Measurements from ENCODE around the gene CEP128.
A peak's percentile ranks its signal among the peaks of the same experiment; 100 is the strongest.

The CEP128 gene

GRCh38 chr14:80587096-80587724 lies 354.3 kb downstream of the CEP128 start:
- DNase-seq, result no peak

GRCh38 chr14:80586131-80586530 lies 355.4 kb downstream of the CEP128 start:
- no peak for DNase-seq

GRCh38 chr14:80585506-80585835 lies 356.1 kb downstream of the CEP128 start:
- no peak for DNase-seq

GRCh38 chr14:80584744-80585505 lies 356.6 kb downstream of the CEP128 start:
- no peak for DNase-seq

DNA sequence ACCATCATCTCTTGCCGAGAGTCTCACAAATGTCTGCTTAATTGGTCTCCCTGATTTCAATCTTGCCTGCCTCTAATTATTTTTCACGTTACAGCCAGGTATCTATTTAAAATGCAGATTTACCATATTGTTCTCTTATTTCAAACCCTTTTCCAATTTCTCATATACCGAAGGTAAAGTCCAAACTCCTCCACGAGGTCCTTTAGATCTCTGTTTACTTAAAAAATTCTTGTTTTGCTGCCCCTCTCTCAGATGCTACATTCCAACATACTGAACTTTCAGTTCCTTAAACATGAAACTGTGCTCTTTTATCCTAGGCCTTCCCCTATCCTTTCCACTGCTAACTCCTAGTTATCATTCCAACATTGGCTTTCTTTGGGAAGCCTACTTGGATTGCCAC lies 363.9 kb downstream of the CEP128 start:
- no peak for DNase-seq

DNA sequence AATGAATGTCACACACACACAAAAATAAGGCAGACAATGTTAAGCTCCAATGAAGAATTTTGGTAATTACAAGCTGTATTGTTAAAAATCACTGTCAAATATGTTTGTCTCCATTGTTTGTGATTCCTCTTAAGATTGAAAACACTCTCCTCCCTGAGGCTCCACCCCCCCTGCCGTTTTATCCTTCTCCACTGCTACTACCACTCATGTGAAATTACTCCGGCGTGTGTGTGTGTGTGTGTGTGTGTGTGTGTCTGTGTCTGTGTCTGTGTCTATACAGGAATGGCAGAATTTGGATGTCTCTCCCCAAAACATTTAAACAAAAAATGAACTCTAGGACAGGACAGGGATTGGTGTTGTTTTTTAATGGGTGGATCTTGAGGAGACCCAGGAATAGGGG lies 365.1 kb downstream of the CEP128 start:
- DNase-seq, result no peak

DNA sequence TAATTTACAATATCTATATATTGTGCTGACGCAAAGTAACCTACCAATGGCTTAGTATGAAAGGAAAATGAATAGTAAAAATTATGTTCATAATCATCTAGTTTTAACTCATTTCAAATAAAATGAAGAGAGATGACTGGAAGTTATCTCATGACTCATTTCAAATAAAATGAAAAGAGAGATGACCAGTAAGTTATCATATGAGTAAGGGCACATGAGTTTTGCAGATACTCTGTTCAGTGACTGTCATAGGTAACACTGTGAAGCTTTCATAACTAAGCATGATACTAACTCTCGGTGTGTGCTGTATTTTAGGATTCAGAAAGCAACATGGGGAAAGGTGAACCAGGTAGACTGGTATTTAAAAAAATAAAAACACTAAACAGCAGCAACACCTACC lies 365.8 kb downstream of the CEP128 start:
- DNase-seq, result no peak

- no peak for DNase-seq
Measured at GRCh38 chr14:80572666-80573065, 368.9 kb downstream of the CEP128 start.

DNA sequence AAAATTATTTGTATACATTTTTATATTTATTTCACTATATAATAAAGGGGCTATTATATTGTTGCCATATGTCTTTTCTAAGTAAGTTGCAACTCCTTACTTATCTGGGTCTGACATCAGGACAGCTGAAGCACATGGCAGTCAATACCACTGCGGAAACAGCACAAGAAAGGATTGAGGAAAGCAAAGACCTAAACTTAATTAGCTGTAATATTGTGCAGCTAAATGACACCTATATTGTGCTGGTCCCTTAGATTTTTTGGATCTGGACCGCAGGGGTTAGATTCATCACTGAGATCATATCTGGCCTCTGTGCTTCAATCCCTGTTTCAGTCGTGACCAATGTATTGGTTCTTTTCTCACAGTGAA lies 370.6 kb downstream of the CEP128 start:
- DNase-seq, result no peak

DNA sequence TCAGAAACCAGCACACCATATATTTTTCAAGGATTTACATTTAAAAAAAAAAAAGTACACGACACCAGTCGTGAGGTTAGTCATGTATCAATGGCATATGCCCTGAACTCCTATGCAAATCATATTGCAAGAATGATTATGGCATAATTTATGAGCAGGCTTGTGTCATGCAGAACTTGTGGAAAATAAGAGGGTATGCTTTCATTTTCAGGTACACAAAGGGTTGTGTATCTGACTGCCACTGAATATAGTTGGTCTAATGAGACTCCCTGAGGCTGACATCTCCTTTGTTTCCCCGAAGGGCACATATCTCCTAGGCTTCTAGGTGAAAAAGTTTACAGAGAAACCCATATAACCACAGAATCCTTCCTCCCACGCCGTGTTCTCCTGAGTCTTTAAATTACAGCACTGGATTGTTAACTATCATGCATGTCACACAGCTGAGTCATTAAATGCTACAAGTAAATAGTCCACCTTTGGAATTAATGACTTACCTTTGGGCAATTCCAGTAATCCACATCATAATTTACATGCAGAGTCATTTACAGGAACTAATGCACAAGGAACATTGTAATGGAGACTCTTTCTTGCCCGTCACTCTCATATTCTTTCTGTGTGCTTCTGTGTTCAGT lies 373.5 kb downstream of the CEP128 start:
- DNase-seq, result no peak

GRCh38 chr14:80565001-80565400 lies 376.5 kb downstream of the CEP128 start:
- DNase-seq, result no peak

- DNase-seq, result no peak
Measured at GRCh38 chr14:80564051-80564450, 377.5 kb downstream of the CEP128 start.

DNA sequence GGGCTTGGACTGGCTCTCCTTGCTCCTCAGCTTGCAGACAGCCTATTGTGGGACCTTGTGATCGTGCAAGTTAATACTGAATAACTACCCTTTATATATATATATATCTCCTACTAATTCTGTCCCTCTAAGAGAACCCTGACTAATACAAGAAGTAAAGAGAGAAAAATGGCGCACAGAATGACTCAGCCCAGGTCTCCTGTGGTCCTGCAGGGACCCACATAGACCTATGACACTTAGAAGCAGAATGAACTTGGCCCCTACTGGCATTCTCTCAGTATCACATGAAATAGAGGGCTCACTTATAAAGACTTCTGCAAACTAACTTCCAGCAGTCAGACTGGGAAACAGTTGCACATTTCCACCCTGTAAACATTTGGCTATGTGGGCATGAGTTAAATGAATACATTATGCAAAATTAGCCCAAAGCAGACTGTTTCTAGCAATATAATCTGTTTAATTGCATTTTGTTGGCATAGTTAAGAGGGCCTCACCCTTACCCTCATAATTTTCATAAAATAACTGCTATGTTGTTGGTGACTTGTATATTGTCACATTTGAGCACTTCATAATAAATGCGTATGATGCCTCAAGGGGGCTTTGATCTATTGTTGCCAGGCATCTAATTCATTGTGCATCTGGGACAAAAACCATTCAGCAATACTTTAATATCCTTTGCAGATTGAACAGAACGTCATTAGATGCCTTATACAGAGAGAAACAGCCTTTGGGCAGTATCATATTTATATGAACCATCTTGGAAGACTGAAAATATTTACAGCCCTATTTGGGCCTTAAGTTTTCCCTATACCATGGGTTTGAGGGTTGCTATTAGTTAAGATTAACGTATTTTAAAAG lies 380.5 kb downstream of the CEP128 start:
- no peak for DNase-seq

DNA sequence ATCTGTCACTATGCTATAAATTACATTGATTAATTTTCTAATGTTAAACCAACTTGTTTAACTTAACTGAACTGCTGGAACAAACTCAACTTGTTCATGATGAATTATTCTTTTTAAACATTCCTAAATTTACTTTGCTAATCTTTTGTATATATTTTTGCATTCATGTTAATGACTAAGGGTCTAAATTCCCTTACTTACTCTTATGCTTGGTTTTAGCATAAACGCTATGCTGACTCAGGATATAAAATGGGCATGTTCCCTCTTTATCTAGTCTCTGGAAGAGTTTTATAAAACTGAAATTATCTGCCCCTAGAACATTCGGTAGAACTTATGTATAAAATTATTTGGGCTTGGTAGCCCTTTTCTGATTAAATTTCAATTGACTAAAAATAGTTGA lies 387.4 kb downstream of the CEP128 start:
- no peak for DNase-seq

DNA sequence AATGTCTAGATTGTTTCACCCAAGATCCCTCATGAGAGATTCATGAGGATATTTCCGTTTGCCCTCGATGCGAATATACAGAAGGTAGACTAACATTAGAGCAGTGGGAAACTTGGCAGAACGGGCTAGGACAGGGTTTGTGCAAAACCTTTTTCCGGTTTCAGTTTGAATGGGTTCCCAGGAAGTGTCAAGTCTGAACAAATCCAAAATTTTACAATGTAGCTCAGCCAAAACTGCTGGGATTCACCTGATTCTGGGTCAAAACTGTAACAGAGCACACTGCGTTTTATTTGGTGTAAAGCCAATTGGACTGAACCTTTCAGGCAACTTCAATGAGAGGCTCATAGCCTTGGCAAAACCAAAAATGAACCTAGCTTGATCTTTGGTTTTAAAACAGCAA lies 392.4 kb downstream of the CEP128 start:
- DNase-seq, result no peak

DNA sequence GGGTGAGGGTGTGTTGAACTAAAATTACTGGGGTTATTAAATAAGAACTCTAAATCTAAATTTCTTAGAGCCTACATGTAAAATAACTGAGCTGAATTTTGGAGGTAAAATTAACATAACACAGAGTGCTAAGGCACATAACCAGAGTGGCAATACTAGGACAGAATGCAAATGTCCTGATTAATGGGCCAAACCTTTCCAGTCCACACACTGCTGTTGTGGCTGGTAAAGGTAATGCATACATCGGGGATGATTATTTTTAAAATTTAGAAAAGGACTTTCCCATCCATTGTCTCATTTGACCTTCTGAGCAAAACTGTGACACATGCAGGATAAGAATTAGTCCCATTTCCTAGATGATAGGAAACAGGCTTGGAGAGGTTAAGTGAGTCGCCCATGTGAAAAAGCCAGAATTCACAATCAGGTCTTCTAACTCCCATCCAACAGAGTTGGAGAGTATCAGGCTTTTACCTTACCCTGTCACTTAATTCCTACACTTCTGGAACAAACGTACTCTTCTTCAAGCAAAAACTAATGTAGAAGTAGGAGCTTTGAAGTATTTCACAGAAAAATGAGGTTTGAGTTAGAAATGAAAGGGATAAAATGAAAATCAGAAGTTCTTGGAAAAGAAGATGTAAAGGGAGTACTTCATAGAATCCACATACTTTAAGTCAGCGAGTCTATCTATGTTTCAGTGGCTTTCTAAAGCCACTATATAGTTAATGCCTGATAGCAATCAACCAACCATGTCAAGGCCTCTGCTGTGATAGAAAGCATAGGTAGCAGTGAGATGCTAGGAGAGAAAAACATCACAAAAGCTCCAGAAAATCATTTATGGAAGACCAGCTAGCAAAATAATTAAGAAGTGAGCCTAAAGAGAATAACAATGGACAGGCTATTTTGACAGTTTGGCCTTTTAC lies 395.3 kb downstream of the CEP128 start:
- no peak for DNase-seq

DNA sequence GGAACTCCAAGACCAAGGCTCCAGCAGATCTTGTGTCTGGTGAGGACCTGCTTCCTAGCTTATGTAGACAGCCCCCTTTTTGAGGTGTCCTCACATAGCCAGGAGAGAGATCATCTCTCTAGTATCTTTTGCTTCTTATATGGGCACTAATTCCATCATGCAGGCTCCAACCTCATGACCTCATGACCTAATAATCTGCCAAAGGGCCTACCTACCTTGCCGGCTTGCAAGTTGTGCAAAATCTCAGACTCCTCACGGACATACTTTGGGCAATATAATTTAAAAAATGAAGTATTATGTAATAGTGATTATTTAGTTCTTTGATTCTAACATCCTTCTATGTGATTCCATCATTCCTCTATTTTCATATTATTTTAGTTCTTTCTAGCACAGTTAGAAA lies 397.2 kb downstream of the CEP128 start:
- no peak for DNase-seq

DNA sequence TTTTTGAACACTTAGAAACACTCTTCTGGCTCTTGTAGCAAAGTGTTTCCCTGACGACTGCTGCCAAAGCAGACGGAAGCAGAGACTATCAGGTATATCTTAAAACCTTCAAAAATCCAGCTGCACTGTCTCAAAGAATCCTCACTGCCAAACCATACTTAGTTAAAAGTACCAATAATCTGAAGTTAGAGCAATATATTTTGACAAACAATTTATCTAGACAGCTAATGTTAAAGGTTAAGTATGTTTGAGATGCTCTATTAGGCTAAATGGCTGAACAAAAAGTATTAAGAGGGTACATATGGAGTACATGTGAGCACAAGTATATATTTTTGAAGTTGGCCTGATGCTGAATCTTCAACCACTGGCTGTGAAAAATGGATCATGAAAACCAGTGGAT lies 398.3 kb downstream of the CEP128 start:
- no peak for DNase-seq

GRCh38 chr14:80538633-80539375 lies 402.7 kb downstream of the CEP128 start:
- no peak for DNase-seq

DNA sequence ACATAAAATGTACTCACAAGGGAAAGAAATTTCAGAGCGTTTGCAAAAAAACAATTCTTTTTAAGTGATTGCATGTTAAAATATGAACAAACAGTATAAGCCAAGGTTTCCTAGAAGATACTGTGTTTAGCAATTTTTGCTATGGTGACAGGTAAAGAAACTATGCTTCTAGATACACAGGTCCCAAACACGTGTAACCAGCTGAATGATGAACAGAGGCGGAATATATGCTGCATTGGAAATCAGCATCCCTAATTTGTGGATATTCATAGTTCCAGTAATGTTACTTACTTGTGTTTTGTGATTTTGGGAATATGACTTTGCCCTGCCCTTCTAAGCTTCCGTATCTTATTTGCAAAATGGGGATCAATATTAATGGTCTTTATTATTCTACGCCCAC lies 403.9 kb downstream of the CEP128 start:
- no peak for DNase-seq

GRCh38 chr14:80536456-80536855 lies 405.1 kb downstream of the CEP128 start:
- peak; percentile 31 for DNase-seq

- no peak for DNase-seq
Measured at GRCh38 chr14:80535171-80535570, 406.4 kb downstream of the CEP128 start.

Measured in NCI-H510A (cell line).